Activated CD8-positive, alpha-beta memory T cell treated with anti-CD3 and anti-CD28 coated beads for 1 hour (primary cell): ENCODE data around the gene ECT2L.

Experiments used
- DNase-seq, 2 donors: peaks; one replicate each; pipeline ENCODE4 v3.0.0-alpha.2; 2020; ENCODE audit warnings: low read depth in 1 of 2; ENCODE audit errors: extremely low read depth in 1 of 2

Gene ECT2L

GRCh38 chr6:138805016-138805765 lies 9.3 kb downstream of the ECT2L start:
- no peak for DNase-seq

- DNase-seq, result no peak
Measured at GRCh38 chr6:138806889-138807288, 11.0 kb downstream of the ECT2L start.

GRCh38 chr6:138809677-138810076 lies 13.8 kb downstream of the ECT2L start:
- no peak for DNase-seq

- no peak for DNase-seq
Measured at GRCh38 chr6:138811866-138812265, 16.0 kb downstream of the ECT2L start.

DNA sequence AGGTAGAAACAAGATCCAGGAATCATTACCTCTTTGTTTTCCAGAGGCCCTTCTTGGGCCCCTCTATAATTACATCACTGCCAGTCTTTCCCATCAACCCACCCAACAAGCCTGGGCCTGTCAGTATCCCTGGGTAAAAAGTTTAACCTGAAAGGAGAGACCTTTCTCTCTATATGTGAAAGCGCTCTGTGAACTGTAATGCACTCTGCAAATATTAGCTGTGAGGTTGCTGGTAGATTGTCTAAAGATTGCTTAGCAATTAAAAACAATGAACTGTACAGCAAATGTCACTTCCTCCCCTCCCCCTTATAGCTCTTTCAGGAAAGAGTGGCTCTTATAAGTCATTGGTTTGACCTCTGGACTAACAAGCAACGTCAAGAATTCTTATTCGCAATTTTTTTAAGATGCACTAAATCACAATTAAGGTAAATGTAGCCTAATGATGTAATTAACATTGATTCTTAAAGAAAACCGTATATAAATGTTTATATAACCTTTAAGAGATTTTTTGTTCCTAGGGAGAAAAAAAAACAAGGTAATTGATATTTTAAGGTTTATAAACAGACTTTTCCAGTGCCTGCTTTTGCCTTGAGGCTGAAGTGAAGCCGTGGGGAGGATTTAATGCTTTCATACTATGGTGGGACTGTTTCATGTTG lies 18.4 kb downstream of the ECT2L start:
- DNase-seq, result no peak

DNA sequence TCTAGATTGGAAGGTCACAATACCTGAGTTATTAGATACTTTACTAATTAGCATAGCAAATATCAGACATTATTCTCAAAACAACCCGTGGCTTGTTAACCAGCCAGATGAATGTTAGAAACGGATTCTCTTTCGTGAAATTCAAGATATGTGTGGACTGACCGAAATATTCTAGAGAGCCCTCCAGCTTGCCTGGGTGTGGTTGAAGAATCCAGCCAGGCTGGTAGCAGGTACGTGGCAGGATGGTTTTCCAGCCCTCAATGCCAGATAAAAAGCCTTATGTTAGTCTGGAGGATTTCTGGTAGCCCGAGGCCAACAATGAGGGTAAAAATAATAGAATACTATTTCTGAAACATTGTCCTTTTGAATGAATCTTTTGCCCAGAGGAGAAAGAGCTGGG lies 19.3 kb downstream of the ECT2L start:
- DNase-seq, result no peak

DNA sequence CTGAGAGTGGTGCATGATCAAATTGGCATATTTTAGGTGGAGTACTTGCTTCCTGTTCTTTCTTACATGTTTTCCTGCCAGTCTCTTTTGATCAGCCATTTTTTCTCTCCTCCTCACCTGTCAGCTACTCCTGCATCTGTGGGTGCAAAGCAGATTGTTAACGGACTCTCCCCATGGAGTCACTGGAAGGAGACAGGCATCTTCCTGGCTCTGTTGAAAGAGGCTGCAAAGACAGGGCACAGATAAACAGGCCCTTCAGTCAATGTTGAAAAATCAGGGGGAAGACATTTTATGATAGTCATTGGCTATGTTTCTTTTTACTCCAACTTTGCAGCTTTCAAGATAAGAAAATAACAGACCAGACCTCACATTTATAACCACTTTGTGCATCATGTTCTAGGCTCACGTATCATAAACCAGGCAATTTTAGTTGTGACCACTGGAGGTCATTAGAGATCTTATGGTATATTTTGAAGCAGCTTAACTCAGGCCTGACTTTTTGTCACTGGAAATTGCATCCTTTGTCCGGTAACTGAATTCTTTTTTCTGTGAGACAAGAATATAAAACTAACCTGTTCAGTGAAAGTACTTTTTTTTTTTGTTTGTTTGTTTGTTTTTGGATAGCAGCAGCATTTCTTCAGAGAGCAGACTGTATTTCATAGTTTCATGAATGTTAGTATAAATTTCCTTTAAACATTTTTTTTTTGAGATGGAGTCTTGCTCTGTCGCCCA lies 20.1 kb downstream of the ECT2L start:
- DNase-seq, result no peak

GRCh38 chr6:138817799-138818198 lies 21.9 kb downstream of the ECT2L start:
- DNase-seq, result no peak

DNA sequence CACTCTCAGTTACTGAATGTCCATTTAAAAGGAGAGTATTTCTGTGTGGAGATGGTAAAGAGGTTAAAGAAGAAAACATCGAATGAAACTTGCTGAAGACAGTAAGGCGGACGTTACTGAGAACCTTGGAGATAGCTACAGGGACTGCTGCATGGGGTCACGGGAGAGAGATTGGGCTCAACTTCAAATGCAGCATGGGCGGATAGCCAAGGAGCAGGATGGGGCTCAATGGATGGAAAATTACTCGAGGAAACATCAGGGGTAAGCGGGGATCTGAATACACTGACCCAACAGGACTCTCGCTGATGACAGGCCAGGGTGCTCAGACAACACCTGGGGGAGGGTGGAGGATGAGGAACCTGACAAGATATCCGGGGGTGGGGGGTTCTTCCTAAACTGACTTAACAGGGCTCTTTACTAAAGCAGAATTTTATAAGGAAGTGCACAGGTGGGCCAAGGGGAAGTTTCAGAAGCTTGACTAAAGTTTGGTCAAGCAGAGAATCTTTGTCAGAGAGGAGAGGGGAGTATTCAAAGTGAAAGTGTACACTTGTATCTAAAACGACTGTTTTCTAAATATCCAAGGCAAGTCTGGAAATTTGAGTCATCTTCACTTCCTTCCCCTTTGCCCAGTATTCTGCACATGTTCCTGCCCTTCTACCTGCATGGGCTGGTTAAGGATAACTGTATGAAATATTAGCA lies 22.8 kb downstream of the ECT2L start:
- DNase-seq, result no peak

GRCh38 chr6:138821519-138821918 lies 25.6 kb downstream of the ECT2L start:
- DNase-seq, result no peak

- no peak for DNase-seq
Measured at GRCh38 chr6:138824482-138825144, 28.7 kb downstream of the ECT2L start.

DNA sequence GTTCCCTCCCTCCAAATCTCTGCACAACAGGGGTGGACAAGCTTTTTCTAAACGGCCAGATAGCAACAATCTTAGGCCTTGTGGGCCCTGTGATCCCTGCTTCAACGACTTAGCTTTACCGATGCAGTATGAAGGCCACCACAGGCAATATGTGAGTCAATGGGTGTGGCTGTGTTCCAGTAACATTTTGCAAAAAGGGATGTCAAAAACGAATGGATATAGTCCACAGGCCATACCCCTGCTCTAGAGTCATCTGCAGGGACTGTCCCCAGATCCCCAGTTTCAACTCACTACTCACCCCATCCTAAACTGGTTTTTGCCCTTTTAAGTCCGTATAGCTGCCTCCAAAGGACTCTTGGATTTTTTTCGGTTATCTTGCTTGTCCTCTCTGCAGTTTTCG lies 34.4 kb downstream of the ECT2L start:
- DNase-seq, result no peak

DNA sequence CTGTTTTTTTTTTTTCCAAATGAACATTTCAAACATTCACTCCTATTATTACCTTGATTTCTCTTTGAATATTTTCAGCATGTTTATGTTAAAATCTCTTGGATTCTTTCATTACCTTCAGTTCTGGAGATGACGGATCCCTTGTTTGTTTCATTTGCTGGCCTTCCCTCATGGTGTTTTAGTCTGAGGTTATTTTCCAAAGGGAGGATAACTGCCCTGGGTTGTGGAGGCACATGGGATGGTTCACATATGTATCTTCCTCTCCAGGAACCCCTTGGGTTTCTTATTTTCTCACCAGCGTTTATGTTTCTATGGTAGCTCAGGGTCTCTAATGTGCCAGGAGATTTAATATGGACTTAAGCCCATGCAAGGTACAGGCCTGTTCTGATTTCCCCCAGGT lies 36.3 kb downstream of the ECT2L start:
- DNase-seq, result no peak

- DNase-seq, result no peak
Measured at GRCh38 chr6:138833816-138834539, 38.1 kb downstream of the ECT2L start.

DNA sequence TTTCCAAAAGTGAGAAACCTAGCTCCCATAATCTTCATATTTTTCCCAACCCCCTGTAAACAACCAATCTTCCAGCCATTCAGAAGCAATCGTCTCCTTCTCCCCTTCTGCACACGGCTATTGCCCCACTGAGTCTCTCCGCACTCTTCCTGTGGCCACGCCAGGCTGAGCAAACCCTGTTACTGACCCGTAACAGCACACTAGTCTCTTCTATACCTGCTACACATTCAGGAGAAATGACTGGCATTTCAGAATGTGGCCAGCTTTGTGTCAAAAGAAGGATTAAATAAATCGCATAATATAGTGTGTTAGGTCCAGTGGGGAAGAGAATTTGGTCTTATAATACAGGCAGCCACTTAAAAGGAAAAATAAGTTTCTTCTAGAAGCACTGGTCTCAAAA lies 41.4 kb downstream of the ECT2L start:
- DNase-seq, result no peak

- no peak for DNase-seq
Measured at GRCh38 chr6:138844192-138844591, 48.3 kb downstream of the ECT2L start.

DNA sequence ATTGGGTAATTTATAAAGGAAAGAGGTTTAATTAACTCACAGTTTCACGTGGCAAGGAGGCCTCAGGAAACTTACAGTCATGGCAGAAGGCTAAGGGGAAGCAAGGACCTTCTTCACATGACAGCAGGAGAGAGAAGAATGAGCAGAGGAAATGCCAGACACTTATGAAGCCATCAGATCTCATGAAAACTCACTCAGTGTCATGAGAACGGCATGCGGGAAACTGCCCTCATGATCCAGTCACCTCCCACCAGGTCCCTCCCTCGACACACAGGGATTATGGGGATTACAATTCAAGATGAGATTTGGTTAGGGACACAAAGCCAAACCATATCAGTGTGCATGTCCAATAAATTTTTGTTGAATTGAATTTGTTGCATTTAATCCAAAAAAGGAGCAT lies 52.0 kb downstream of the ECT2L start:
- DNase-seq, result no peak

GRCh38 chr6:138848461-138848860 lies 52.6 kb downstream of the ECT2L start:
- no peak for DNase-seq

DNA sequence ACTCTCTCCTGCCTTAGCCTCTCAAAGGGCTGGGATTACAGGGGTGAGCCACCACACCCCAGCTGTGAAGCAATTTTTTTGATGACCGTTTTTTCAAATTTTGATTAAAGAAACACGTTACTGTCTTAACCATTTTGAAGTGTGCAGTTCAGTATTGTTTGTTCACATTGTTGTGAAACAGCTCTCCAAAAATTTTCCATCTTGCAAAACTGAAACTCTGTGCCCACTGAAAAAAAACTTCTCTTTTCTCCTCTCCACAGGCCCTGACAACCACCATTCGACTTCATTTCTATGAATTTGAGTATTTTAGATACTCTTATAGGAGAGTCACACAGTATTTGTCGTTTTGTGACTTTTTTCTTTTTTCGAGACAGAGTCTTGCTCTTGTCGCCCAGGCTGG lies 53.9 kb downstream of the ECT2L start:
- DNase-seq, result no peak

- DNase-seq, result no peak
Measured at GRCh38 chr6:138856654-138857053, 60.8 kb downstream of the ECT2L start.
